Mesothelial cell of epicardium (in vitro differentiated cells): Measurements from ENCODE around the gene NR3C1. TPM values are rescaled to one million over a fixed set of nuclear protein-coding genes. Genes with fewer than 3 reads are reported as not detected.

Source experiments
- DNase-seq, 2 experiments: peaks; one replicate each; pipeline ENCODE4 v3.0.0; 2021; ENCODE audit warnings: low spot score in 2 of 2; ENCODE audit not compliant: unreplicated experiment in 2 of 2
- H3K27ac Mint-ChIP-seq: 2 replicates; pipeline ENCODE4 v1.8.0; 2021; ENCODE audit warnings: mixed read lengths
- H3K27me3 Mint-ChIP-seq: 2 replicates; pipeline ENCODE4 v1.8.0; 2021; ENCODE audit warnings: low read depth, mixed read lengths
- H3K36me3 Mint-ChIP-seq: 2 replicates; pipeline ENCODE4 v1.8.0; 2021; ENCODE audit warnings: mixed read lengths
- H3K4me1 Mint-ChIP-seq: 2 replicates; pipeline ENCODE4 v1.8.0; 2021; ENCODE audit warnings: mixed read lengths
- H3K4me3 Mint-ChIP-seq: 2 replicates; pipeline ENCODE4 v1.8.0; 2021; ENCODE audit warnings: mild to moderate bottlenecking, moderate library complexity, mixed read lengths
- H3K9me3 Mint-ChIP-seq: 2 replicates; pipeline ENCODE4 v1.8.0; 2021; ENCODE audit warnings: mixed read lengths
- total RNA-seq: library from RNA; stranded (reverse); gene quantifications from 3 replicates; pipeline ENCODE4 v1.2.1, GENCODE V29; 2021
- TF ChIP-seq, protein P1 (sequence below): fragments of 200-600 bp; sonication (generic); IDR thresholded peaks from one replicate; pipeline ENCODE4 v1.5.0; 2021; ENCODE audit warnings: antibody characterized with exemption; ENCODE audit not compliant: unreplicated experiment

NR3C1 gene
- total RNA-seq, 1 donor from 2014 or later: 29.2 TPM

GRCh38 chr5:143356855-143357583 lies 46.5 kb downstream of the NR3C1 start:
- TF ChIP-seq, protein P1, sequence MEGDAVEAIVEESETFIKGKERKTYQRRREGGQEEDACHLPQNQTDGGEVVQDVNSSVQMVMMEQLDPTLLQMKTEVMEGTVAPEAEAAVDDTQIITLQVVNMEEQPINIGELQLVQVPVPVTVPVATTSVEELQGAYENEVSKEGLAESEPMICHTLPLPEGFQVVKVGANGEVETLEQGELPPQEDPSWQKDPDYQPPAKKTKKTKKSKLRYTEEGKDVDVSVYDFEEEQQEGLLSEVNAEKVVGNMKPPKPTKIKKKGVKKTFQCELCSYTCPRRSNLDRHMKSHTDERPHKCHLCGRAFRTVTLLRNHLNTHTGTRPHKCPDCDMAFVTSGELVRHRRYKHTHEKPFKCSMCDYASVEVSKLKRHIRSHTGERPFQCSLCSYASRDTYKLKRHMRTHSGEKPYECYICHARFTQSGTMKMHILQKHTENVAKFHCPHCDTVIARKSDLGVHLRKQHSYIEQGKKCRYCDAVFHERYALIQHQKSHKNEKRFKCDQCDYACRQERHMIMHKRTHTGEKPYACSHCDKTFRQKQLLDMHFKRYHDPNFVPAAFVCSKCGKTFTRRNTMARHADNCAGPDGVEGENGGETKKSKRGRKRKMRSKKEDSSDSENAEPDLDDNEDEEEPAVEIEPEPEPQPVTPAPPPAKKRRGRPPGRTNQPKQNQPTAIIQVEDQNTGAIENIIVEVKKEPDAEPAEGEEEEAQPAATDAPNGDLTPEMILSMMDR: no peak
- peaks cover 9% of the 10 kb centered on the region for H3K36me3 Mint-ChIP-seq
- no peak for DNase-seq
- peaks cover 6% of the 10 kb centered on the region for H3K9me3 Mint-ChIP-seq
- H3K4me1 Mint-ChIP-seq: peaks cover 35% of the 10 kb centered on the region
- no peaks in the 10 kb centered on the region for H3K27me3 Mint-ChIP-seq
- no peak overlapping the region for H3K4me3 Mint-ChIP-seq
- H3K27ac Mint-ChIP-seq: peak overlapping the region; percentile 64

DNA sequence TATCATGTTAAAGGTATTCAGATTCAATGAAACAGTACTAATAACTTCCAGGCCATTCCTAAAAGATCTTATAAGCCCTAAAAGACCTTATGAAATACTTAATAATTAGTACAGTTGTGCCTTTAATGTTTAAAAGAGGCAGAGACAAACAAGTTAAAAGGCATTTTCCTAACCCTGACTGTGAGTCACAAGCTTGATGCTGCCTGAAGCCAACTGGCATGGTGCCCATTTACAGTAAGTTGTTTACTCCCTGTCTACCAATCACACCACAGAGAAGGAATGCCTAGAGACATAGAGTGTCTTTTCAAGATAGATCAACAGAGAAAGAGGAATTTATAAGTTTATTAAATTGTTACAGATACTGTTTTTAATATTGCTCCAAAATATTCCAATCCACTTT lies 47.8 kb downstream of the NR3C1 start:
- TF ChIP-seq, protein P1: no peak
- Mint-ChIP-seq H3K36me3 (peaks cover 9% of the 10 kb centered on the region), H3K4me3 (no peak overlapping the region), H3K27me3 (no peaks in the 10 kb centered on the region), H3K27ac (peak overlapping the region; percentile 73), H3K9me3 (peaks cover 6% of the 10 kb centered on the region), H3K4me1 (peaks cover 25% of the 10 kb centered on the region)
- DNase-seq: peak; percentile 49 to 62

DNA sequence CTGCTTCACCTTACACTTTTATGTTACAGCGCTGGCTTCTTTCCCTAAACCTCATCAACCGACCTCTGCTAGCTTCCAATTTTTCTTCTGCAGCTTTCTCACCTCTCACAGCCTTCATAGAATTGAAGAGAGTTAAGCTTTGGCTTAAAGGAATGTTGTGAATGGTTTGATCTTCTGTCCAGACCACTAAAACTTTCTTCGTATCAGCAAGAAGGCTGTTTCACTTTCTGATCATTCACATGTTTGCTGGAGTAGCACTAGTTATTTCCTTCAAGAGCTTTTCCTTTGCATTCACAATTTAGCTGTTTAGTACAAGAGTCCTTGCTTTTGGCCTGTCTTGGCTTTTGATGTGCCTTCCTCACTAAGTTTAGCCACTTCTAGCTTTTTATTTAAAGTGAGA lies 49.5 kb downstream of the NR3C1 start:
- DNase-seq: no peak
- Mint-ChIP-seq H3K27me3 (no peaks in the 10 kb centered on the region), H3K36me3 (peaks cover 9% of the 10 kb centered on the region), H3K4me3 (no peak overlapping the region), H3K9me3 (peaks cover 6% of the 10 kb centered on the region), H3K4me1 (peaks cover 23% of the 10 kb centered on the region), H3K27ac (peak overlapping the region; percentile 27)
- TF ChIP-seq, protein P1: no peak

GRCh38 chr5:143352691-143353090 lies 50.8 kb downstream of the NR3C1 start:
- H3K4me3 Mint-ChIP-seq: no peak overlapping the region
- peaks cover 6% of the 10 kb centered on the region for H3K9me3 Mint-ChIP-seq
- H3K4me1 Mint-ChIP-seq: peaks cover 25% of the 10 kb centered on the region
- H3K27ac Mint-ChIP-seq: no peak overlapping the region
- H3K27me3 Mint-ChIP-seq: no peaks in the 10 kb centered on the region
- TF ChIP-seq, protein P1: no peak
- H3K36me3 Mint-ChIP-seq: peaks cover 9% of the 10 kb centered on the region
- DNase-seq: no peak

DNA sequence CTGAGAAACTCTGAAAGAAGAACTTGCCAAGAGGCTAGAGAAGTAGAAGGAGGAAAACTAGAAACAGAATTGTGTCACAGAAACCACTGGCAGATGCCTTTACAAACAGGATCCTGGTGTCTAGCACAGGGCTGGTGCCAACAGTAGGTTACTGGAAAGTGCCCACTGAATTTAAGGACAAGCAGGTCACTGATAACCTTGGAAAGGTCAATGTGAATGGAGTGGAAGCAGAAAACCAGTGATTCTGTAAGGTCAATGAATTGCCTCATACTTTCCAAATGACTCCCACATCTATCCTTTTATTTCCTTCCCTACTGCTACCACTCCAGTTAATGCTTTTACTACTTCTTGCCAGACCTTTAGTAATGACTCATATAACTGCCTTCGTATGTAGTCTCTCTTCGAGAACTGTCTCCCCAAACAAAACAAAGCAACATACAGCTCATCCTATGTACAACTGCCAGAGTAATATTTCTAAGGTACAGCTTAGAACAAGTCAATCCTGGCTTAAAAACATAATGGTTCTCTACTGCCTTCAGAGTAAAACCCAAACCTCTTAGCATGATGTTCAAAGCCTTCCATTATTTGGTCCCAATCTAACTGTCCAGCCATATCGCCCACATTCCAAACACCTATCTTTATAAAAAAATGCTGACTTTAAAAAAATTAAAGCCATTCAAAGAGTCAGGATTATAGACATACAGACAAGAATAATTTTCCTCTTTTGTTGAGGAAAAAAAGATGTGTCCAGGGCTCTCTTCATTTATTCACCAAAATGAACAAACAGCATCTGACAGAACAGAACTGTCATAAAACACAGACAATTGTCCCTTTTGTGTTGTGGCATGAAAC lies 52.5 kb downstream of the NR3C1 start:
- Mint-ChIP-seq H3K9me3 (peaks cover 6% of the 10 kb centered on the region), H3K27ac (no peak overlapping the region), H3K36me3 (peaks cover 9% of the 10 kb centered on the region), H3K27me3 (no peaks in the 10 kb centered on the region), H3K4me3 (no peak overlapping the region), H3K4me1 (peaks cover 17% of the 10 kb centered on the region)
- DNase-seq: no peak
- TF ChIP-seq, protein P1: no peak
